ENCODE data around the gene CCDC159.
"Not testable (repeated sequence)": the region's sequence is repeated elsewhere in the genome, so short reads cannot be mapped to it uniquely, and the experiment has no call there.

- not testable (repeated sequence) for TF ChIP-seq CTCF (IDR thresholded peaks at IDR 0.05; ENCODE audit: low read depth, low read length, poor library complexity, severe bottlenecking); EZH2phosphoT487 (IDR thresholded peaks at IDR 0.05; ENCODE audit: borderline replicate concordance, low read length)
These were observed 25.9 kb upstream of the CCDC159 start for GRCh38 chr19:11320278-11320995.
